Esophagus muscularis mucosa (tissue), 4 donors: ENCODE measurements around the gene NMRAL1. TPM values are rescaled to one million over a fixed set of nuclear protein-coding genes. Genes with fewer than 3 reads are reported as not detected.
A peak's percentile ranks its signal among the peaks of the same experiment; 100 is the strongest.

Experiments
- DNase-seq: peaks from one replicate; pipeline ENCODE4 v3.0.0-alpha.2; 2017; ENCODE audit errors: extremely low spot score
- H3K27ac ChIP-seq, 4 donors: fragments of 200-600 bp; sonication (generic); replicated peaks in 1 of 4; 1 replicate in 3 of 4; 2 replicates in 1 of 4; pipeline ENCODE4 v1.5.1; 2016 to 2019; ENCODE audit warnings: mild to moderate bottlenecking in 1 of 4
- H3K27me3 ChIP-seq, 4 donors: fragments of 200-600 bp; sonication (generic); one replicate each; pipeline versions ENCODE4 v1.5.1 to v1.6.0; 2016 to 2019
- H3K36me3 ChIP-seq, 4 donors: fragments of 200-600 bp; sonication (generic); one replicate each; pipeline ENCODE4 v1.5.1; 2016 to 2019
- H3K4me1 ChIP-seq, 4 donors: fragments of 200-600 bp; sonication (generic); one replicate each; pipeline ENCODE4 v1.5.1; 2016 to 2019
- H3K4me3 ChIP-seq, 4 donors: fragments of 200-600 bp; sonication (generic); 1 replicate in 2 of 4; 2 replicates in 2 of 4; pipeline ENCODE4 v1.5.1; 2016 to 2019; ENCODE audit warnings: mild to moderate bottlenecking in 4 of 4, moderate library complexity in 1 of 4
- H3K9me3 ChIP-seq, 4 donors: fragments of 200-600 bp; sonication (generic); 1 replicate in 3 of 4; 2 replicates in 1 of 4; pipeline ENCODE4 v1.5.1; 2016 to 2019
- EP300 ChIP-seq: sonication (generic); formaldehyde crosslinking; IDR thresholded peaks from one replicate; pipeline ENCODE4 v1.6.1; 2017; ENCODE audit warnings: antibody characterized with exemption
- POLR2A ChIP-seq: fragments of 450-650 bp; IDR thresholded peaks from one replicate; pipeline ENCODE4 v1.6.1; 2017; ENCODE audit warnings: antibody characterized with exemption, moderate library complexity, mild to moderate bottlenecking, low read depth
- POLR2AphosphoS5 ChIP-seq, 2 donors: sonication (generic); formaldehyde crosslinking; IDR thresholded peaks; one replicate each; pipeline ENCODE4 v1.6.1; 2017; ENCODE audit warnings: antibody characterized with exemption in 2 of 2
- WGBS: methylation state at CpG from one replicate; pipeline ENCODE4 v1.1.5; 2018; 5-methylcytosine and 5-hydroxymethylcytosine counted together
- intact Hi-C: fragments of 100-400 bp; cut with DNase I; formaldehyde crosslinking; loops from one replicate; pipeline ENCODE4 v1.15.1; 2023
- total RNA-seq, 4 donors: library from RNA; depleted of rRNA; stranded (reverse); fragments of >200 nt; gene quantifications; one replicate each; pipeline versions ENCODE4 v1.1.0 to v1.2.1, GENCODE V29; 2016
- TF ChIP-seq, protein P1 (sequence below), 3 experiments: fragments of 200-600 bp in 2 of 3; fragments of 450-650 bp in 1 of 3; sonication (generic) in 2 of 3; IDR thresholded peaks; one replicate each; pipeline ENCODE4 v1.5.1; 2017 to 2019; ENCODE audit warnings: antibody characterized with exemption in 3 of 3, mild to moderate bottlenecking in 2 of 3, moderate library complexity in 1 of 3

The NMRAL1 gene
- total RNA-seq, 4 donors from 2014 or later: 29.1 to 50.0 (median 45.3) TPM

DNA sequence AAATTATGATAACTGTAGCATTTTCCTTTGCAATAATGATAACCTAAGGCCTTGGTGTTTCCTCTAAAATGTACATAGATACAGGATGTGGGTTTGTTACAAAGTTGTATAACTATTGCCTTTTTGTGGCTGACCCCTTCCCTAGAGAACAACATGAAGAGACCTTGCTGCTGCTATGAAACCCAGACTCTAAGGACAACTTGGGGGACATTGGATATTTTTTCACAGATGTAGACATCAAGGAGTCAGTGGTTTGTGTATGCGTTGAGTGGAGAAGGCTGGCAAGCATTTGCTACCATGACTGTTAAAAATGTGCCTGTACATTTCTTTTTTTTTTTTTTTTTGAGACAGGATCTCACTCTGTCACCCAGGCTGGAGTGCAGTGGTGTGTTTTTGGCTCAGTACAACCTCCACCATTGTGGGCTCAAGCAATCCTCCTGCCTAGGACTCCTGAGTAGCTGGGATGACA lies 14.1 kb upstream of the NMRAL1 start:
- TF ChIP-seq POLR2A (no peak), EP300 (no peak), POLR2AphosphoS5 (IDR thresholded peaks at IDR 0.05) (no peak)
- TF ChIP-seq, protein P1, sequence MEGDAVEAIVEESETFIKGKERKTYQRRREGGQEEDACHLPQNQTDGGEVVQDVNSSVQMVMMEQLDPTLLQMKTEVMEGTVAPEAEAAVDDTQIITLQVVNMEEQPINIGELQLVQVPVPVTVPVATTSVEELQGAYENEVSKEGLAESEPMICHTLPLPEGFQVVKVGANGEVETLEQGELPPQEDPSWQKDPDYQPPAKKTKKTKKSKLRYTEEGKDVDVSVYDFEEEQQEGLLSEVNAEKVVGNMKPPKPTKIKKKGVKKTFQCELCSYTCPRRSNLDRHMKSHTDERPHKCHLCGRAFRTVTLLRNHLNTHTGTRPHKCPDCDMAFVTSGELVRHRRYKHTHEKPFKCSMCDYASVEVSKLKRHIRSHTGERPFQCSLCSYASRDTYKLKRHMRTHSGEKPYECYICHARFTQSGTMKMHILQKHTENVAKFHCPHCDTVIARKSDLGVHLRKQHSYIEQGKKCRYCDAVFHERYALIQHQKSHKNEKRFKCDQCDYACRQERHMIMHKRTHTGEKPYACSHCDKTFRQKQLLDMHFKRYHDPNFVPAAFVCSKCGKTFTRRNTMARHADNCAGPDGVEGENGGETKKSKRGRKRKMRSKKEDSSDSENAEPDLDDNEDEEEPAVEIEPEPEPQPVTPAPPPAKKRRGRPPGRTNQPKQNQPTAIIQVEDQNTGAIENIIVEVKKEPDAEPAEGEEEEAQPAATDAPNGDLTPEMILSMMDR (IDR thresholded peaks at IDR 0.05): no peak
- 63% methylated on average over 1 of the region's 1 CpG for WGBS
- peaks cover 6 to 38% (median 22%) of the 10 kb centered on the region in 4 donors for H3K4me1 ChIP-seq
- H3K9me3 ChIP-seq: no peaks in the 10 kb centered on the region
- no peak for DNase-seq
- no peak overlapping the region for H3K4me3 ChIP-seq
- H3K27me3 ChIP-seq: no peaks in the 10 kb centered on the region
- H3K36me3 ChIP-seq: peaks cover 0 to 56% (median 35%) of the 10 kb centered on the region in 4 donors
- intact Hi-C loops: no loop called here
- peak overlapping the region in 2 of 4 donors; percentile 16 to 30 for H3K27ac ChIP-seq

DNA sequence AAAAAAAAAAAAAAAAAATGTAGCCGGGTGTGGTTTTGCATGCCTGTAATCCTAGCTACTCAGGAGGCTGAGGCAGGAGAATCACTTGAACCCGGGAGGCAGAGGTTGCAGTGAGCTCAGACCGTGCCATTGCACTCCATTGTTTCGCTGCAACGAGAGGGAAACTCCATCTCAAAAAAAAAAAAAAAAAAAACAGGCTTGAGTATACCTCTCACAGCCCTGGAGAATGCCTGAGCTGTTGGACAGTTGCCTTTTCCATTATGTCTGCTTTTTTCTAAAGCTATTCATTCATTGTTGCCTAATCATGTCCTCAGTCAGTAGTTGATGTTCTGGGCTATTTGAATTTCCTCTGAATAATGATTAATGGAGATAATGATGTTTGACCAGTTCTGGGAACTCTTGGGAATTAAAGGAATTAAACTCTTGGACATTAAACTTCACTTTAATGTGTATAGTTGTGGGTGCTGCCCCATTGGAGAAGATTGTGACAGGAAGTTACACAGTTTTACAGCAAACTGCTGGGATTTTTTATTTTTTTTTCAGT lies 13.6 kb upstream of the NMRAL1 start:
- intact Hi-C loops: no loop called here
- Histone ChIP-seq H3K27me3 (no peaks in the 10 kb centered on the region), H3K9me3 (no peaks in the 10 kb centered on the region), H3K4me1 (peaks cover 6 to 38% (median 22%) of the 10 kb centered on the region in 4 donors), H3K27ac (peak overlapping the region in 2 of 4 donors; percentile 16 to 37), H3K36me3 (peaks cover 0 to 56% (median 36%) of the 10 kb centered on the region in 4 donors), H3K4me3 (no peak overlapping the region)
- no peak for DNase-seq
- no peak for TF ChIP-seq POLR2A
- no peak for TF ChIP-seq EP300
- TF ChIP-seq, protein P1 (IDR thresholded peaks at IDR 0.05): no peak
- no peak for TF ChIP-seq POLR2AphosphoS5 (IDR thresholded peaks at IDR 0.05)
- 63% methylated on average over 5 of the region's 5 CpGs for WGBS

DNA sequence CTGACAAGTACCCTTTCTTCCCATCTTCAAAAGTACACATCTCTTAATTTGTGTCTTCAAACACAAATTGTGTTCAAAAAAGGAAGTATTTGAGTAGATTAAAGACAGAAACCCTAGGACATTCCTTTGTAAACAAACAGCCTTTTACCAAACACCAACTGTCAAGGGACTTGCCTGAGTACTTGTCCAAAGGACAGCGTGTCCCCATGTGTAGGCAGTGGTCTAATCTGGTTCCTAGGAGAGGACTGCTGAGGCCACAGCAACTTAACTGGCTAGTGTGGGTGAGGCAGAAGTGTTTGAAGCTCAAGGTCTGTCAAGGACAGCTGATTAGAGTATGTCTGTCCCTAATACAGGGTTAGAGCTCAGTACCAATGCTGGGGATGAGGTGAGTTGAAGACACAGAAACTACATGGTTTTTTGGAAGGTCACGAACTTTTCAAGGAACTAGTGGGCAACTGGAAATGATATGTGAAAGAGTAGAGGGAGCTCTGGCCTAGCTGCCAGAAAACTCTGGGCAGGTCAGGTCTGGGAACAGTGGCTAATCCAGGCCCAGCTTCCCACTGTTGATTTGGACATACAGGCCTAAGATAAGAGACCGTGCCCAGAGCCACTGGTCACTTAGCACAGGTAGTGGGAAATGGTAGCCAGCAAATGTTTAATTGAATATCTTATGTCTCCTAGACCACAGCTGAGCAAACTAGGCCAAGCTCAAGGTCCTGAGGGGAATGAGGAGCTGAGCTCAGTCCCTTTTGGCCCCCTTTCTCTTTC lies 11.9 kb upstream of the NMRAL1 start:
- intact Hi-C loops: no loop called here
- no peak for TF ChIP-seq EP300
- TF ChIP-seq POLR2AphosphoS5 (IDR thresholded peaks at IDR 0.05): peak; percentile 26 to 47
- no peak overlapping the region for H3K4me3 ChIP-seq
- H3K36me3 ChIP-seq: peaks cover 0 to 55% (median 36%) of the 10 kb centered on the region in 4 donors
- H3K27ac ChIP-seq: peak overlapping the region; percentile 37 to 66 (median 46)
- no peaks in the 10 kb centered on the region for H3K27me3 ChIP-seq
- no peak for DNase-seq
- no peaks in the 10 kb centered on the region for H3K9me3 ChIP-seq
- peaks cover 6 to 45% (median 22%) of the 10 kb centered on the region in 4 donors for H3K4me1 ChIP-seq
- WGBS: 92% methylated on average over 3 of the region's 3 CpGs

DNA sequence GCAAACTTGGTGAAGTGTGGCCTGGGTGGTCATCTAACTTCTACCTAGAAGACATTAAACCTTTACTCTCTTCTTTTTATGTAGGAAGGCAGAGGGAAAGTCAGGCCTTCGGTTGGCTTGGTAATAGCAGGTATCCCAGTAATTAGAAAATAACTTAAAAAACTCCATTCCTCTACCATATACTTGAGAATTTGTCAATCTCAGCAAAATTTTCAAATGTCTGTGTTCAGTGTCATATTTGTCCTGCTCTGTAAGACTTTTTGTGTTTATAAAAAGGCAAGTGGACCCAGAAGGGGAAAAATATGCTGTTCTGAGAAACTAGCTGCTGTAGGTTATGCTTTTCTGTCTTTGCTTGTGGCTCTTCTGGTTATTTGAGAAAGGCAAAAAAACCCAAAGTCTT lies 7.5 kb upstream of the NMRAL1 start:
- Histone ChIP-seq H3K36me3 (peaks cover 0 to 36% (median 18%) of the 10 kb centered on the region in 4 donors), H3K4me1 (peaks cover 20 to 44% (median 28%) of the 10 kb centered on the region in 4 donors), H3K9me3 (no peaks in the 10 kb centered on the region), H3K27me3 (no peaks in the 10 kb centered on the region), H3K27ac (no peak overlapping the region), H3K4me3 (no peak overlapping the region)
- 91% methylated on average over 1 of the region's 1 CpG for WGBS
- no peak for DNase-seq
- intact Hi-C loops: no loop called here
- TF ChIP-seq, protein P1 (IDR thresholded peaks at IDR 0.05): no peak
- no peak for TF ChIP-seq POLR2A
- no peak for TF ChIP-seq POLR2AphosphoS5 (IDR thresholded peaks at IDR 0.05)
- TF ChIP-seq EP300: no peak

DNA sequence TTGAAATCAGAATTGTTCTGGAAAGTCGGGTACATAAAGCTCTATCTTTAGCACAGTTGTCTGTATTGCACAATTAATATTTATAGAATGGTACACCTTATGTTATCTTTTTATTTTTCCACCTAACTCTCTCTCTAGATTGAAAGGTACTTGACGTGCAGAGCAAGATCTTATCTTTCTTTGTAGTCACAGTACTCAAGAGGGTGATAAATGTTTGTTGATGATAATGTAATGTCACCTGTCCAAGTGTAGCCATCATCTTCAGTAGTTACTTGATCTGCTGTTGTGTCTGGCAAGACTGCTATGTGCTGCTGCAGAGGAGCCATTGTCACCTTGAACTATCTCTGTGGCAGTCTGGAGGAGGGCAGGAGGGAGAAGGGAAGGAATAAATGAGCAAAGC lies 7.1 kb upstream of the NMRAL1 start:
- Histone ChIP-seq H3K36me3 (peaks cover 0 to 33% (median 16%) of the 10 kb centered on the region in 4 donors), H3K4me3 (no peak overlapping the region), H3K4me1 (peaks cover 23 to 39% (median 29%) of the 10 kb centered on the region in 4 donors), H3K27ac (no peak overlapping the region), H3K27me3 (no peaks in the 10 kb centered on the region), H3K9me3 (no peaks in the 10 kb centered on the region)
- no peak for DNase-seq
- intact Hi-C loops: no loop called here
- WGBS: 80% methylated on average over 2 of the region's 2 CpGs
- TF ChIP-seq, protein P1 (IDR thresholded peaks at IDR 0.05): no peak
- TF ChIP-seq EP300 (no peak), POLR2AphosphoS5 (IDR thresholded peaks at IDR 0.05) (no peak), POLR2A (no peak)
